GM19467 (cell line): ENCODE data around the gene RFC5.

Source experiments
- ATAC-seq: cut with Tn5 transposase; IDR thresholded peaks from one replicate; pipeline ENCODE4 v1.9.1; 2021; ENCODE audit warnings: mild to moderate bottlenecking, moderate library complexity; ENCODE audit not compliant: unreplicated experiment

The RFC5 gene

GRCh38 chr12:118050972-118051910 is 34.7 kb downstream of the RFC5 start:
- no peak for ATAC-seq

GRCh38 chr12:118052324-118053070 is 36.0 kb downstream of the RFC5 start:
- no peak for ATAC-seq

DNA sequence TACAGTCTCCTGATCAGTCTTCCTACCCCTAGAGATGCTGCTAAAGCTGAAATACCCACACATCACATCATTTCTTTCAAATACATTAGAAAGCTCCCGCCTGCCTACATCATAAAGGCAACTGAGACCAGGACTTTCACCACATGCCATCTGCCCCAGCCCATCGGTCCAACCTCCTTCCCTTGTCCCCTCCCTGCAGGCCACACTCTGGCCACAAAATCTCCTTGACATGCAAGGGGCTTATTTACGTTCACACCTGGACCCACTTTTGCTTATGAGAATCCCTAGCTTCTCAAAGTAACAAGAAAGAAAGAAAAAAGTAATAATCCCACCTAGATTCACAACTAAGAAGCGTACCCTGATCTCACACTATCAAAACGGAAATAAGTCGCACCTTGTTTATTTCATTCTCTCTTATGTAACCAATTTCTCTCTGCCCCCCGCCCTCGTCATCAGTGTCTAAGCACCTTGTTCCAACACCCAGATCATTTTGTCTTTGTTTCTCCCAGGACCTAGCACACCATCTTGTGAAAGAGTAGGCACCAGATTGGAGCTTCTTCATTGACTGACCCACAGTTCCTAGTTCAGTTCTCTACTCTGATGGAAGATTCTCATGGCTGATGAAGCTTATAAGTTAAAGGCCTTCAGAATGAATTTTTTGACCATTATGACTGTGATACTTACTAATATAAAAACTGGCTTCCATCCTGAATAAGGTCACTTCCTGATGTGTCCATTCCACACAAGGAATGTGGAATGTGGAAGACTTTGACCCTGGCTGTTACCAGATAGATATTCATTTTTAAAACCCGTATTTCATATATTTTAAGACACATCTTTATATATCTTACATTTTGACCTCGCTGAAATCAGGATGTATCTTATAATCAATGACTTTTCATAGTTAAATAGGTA is 36.8 kb downstream of the RFC5 start:
- no peak for ATAC-seq

- no peak for ATAC-seq
These were observed 38.6 kb downstream of the RFC5 start for GRCh38 chr12:118055144-118055557.

DNA sequence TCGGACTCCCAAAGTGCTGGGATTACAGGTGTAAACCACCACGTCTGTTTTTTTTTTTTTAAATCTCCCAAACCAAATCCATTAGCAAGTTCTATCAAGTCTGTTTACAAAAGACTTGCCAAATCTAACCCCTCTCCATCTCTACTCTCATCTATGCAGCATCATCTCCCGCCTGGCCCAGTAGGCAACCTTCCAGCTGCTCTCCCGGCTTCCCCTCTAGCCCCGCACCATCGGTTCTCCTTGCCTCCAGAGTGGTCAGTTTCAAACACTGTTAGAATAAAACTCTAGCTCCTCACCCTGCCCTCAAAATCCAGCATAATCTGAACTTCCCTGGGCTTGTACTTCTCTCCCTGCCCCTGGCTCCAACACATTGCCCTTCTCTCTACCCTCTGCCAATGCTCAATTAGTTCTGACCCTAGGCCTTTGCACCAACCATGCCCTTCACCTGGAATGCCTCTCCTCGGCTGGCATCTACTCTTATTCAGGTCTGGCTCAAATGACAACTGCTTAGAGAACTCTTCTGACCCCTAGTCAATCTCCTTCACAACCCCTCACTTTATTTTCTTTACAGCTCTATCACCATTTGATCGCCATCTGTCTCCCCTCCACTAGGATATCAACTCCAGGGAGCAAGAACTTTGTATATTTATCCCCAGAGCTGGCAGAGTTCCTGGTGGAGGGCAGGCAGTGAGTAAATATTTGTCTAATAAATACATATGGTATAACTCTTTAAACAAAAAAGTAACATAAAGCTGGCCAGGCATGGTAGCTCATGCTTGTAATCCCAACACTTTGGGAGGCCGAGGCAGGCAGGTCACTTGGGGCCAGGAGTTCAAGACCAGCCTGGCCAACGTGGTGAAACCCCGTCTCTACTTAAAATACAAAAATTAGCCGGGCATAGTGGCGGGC is 39.6 kb downstream of the RFC5 start:
- ATAC-seq: no peak

DNA sequence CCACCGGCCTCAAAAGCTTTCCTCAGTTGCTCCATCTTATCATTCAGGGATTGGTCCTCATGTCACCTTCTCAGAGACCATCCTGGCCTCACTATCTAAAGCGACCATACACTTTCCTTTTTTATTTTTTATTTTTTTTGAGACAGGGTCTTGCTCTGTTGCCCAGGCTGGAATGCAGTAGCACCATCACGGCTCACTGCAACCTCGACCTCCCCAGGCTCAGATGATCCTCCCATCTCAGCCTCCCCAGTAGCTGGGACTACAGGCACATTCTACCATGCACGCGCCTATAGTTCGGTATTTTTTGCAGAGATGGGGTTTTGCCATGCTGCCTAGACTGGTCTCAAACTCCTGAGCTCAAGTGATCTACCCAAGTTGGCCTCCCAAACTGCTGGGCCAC is 41.7 kb downstream of the RFC5 start:
- no peak for ATAC-seq

DNA sequence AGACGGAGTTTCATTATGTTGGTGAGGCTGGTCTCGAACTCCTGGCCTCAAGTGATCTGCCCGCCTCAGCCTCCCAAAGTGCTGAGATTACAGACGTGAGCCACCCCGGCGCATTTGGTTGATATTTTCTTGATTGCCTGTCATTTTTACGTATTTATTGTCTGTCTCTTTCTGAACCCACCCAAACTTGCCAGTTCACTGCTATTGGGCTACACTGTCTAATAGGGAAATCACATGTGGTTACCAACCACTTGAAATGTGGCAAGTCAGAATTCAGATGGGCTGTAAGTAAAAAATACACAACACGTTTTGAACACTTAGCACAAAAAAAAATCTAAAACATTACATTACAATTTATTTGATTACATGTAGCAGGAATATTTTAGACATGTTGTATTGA is 42.4 kb downstream of the RFC5 start:
- no peak for ATAC-seq

DNA sequence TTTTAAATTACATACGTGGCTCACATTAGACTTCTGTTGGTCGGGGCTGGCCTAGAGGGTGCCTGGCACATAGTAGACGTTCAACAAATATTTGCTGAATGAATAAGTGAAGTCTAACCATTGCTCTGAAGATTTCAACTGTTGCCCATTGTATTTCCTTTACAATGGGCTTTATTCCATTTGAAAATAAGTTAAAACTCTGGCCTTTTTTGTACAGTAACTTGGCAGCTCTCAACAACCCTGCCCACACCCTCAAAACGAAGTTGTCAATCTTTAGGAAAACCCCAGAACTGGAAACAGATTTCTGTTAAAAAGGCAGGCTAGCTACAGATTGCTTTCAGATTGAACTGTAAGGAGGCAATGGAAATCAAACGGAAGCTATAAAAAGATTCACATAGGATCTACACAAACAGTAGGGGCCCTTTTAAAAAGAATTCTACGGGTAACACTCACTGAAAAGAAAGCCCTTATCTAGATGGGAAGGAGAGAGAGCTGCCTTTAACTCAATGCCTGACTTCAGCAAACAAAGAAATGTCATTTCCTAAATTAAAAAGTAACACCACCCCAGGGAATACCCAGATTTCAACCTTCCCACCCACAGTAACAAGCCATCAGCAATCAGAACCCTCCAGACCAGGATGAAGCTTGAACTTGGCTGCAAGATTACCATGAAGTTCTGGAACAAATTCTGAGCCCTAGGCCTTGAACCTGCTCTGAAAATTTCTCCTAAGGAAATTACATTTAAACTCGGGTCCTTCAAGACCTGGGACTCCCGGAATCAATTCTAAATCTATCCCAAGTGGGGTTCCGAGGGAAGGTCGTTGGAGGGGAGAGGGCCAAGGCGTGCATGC is 43.1 kb downstream of the RFC5 start:
- ATAC-seq: no peak

GRCh38 chr12:118060301-118061010 is 44.0 kb downstream of the RFC5 start:
- ATAC-seq: no peak

- ATAC-seq: no peak
These were observed 44.7 kb downstream of the RFC5 start, which contains the start of gene WSB2 for GRCh38 chr12:118061011-118061872. Gene WSB2 (minus strand): TSS chr12:118061179. CDS start chr12:118061048, 131 bp downstream.

- ATAC-seq: no peak
These were observed 45.7 kb downstream of the RFC5 start for GRCh38 chr12:118061873-118062843.

DNA sequence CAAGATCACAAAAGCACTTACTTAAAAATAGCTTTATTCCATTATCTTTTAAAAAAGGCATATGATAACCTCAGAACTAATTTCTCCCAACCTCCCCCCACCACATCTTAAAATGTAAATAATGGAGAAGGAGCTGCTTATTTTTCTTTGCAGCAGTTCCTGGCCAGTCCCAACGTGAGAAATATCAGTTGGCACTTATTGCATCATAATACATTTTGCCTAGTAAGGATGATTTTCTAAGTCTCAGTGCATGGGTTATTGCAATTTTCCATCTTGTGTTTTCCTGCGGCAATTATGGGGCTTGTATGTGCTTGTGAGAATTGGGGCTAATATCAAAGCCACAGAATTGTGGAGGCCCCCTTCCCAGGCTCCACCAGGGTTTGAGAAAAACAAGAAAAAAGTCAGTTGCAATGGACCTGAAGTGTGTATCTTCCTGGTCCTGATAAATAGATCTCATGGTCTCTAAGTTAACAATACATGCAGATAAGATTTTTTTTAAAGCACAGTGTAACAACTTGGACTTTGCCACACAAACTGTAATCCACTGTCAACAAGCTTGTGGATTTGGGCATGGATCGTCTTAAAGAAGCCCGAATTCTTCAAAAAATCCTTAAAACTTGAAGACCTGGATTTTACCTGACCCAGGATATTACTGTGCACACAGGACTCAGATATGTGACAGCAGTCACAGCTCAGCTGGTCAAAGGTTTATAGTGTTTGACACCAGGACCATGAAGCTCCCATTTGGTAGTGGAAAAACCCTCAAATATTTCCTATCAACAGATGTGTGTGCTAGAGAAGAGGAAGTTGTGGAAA is 47.3 kb downstream of the RFC5 start:
- no peak for ATAC-seq

GRCh38 chr12:118064608-118065007 is 48.1 kb downstream of the RFC5 start:
- ATAC-seq: no peak

- ATAC-seq: no peak
These were observed 48.9 kb downstream of the RFC5 start for GRCh38 chr12:118065380-118065779.

- ATAC-seq: no peak
These were observed 51.9 kb downstream of the RFC5 start for GRCh38 chr12:118068445-118068844.
